ENCODE measurements around the gene GPR61. TPM values are rescaled to one million over a fixed set of nuclear protein-coding genes. Genes with fewer than 3 reads are reported as not detected.

Gene GPR61
- total and polyA plus RNA-seq, 12 donors, result 0.11 to 4.9 (median 0.63) TPM; not detected in 2

DNA sequence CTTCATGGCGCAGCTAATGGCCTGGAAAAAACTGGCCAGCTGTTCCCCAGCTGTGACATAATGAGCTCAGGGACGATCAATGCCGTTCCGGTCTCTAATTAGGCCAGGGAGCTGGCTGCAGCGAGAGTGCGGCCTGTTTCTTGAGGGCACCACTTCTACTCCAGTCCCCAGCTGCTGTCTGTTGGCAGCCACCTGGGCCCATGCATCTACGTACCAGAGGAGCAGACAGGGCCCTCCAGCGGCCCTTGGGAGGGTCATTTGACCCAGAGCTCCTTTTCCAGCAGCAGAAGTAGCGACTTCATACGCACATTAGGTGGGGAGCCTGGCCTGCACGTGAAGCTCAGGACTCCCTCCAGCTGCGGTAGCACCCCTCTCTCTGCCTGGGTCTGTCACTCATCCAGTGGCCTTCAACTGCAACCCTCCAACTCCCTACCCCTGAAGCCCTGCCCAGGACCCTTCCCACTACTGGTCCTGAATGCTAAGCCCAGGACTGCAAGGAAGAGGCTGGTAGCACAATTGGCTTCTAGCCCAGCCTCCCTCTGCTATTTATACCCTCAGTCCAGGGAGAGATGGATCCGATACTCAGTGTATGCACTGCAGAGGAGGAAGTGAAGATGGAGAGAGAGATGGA lies 9.1 kb upstream of the GPR61 start:
- Histone ChIP-seq H3K4me3 (no peak overlapping the region), H3K27ac (peak overlapping the region in 3 of 5 donors; percentile 23 to 57 (median 30)), H3K4me1 (replicated peaks in 1 of 2) (peaks cover 14 to 27% of the 10 kb centered on the region in 2 donors), H3K9me3 (replicated peaks in 1 of 3) (no peaks in the 10 kb centered on the region), H3K27me3 (no peaks in the 10 kb centered on the region), H3K36me3 (replicated peaks in 1 of 2) (no peaks in the 10 kb centered on the region)
- intact Hi-C loops (cut with DNase I), result loop anchor here (2.0 to 10.0 kb wide), 3 partner anchors 20 to 256 kb away; partner anchors contain the start of gene PSMA5 (in 1 of the 2)
- DNase-seq, result peak in 1 of 7 donors; percentile 26
- WGBS, 4 donors, result 54 to 69% (median 63%) methylated on average over 11 to 13 of the region's 13 CpGs
- TF ChIP-seq, protein P1, sequence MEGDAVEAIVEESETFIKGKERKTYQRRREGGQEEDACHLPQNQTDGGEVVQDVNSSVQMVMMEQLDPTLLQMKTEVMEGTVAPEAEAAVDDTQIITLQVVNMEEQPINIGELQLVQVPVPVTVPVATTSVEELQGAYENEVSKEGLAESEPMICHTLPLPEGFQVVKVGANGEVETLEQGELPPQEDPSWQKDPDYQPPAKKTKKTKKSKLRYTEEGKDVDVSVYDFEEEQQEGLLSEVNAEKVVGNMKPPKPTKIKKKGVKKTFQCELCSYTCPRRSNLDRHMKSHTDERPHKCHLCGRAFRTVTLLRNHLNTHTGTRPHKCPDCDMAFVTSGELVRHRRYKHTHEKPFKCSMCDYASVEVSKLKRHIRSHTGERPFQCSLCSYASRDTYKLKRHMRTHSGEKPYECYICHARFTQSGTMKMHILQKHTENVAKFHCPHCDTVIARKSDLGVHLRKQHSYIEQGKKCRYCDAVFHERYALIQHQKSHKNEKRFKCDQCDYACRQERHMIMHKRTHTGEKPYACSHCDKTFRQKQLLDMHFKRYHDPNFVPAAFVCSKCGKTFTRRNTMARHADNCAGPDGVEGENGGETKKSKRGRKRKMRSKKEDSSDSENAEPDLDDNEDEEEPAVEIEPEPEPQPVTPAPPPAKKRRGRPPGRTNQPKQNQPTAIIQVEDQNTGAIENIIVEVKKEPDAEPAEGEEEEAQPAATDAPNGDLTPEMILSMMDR (IDR thresholded peaks at IDR 0.05), result no peak
- no peak for TF ChIP-seq POLR2A (IDR thresholded peaks at IDR 0.05)

DNA sequence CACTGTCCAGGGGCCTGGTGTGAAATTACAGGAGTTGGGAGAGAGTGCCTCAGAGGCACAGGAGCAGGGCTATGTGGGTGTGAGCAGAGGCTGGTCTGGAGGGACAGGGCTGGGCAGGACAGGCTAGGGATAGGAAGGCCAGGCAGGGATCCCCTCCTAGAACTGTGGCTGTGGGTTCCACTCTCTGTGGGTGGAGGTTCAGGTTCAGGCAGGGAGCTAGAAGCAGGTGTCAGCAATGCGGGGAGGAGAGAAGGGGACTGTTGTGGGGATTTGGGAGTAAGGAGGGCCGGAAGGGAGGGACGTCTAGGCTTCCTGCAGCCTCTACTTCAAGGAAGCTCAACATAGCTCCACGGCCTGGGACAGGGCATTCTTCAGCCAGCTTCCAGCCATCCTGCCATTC lies 8.3 kb upstream of the GPR61 start:
- no peak for TF ChIP-seq POLR2A (IDR thresholded peaks at IDR 0.05)
- TF ChIP-seq, protein P1 (IDR thresholded peaks at IDR 0.05), result no peak
- Histone ChIP-seq H3K4me3 (no peak overlapping the region), H3K9me3 (replicated peaks in 1 of 3) (no peaks in the 10 kb centered on the region), H3K4me1 (replicated peaks in 1 of 2) (peaks cover 14 to 27% of the 10 kb centered on the region in 2 donors), H3K27me3 (no peaks in the 10 kb centered on the region), H3K27ac (peak overlapping the region in 3 of 5 donors; percentile 44 to 81 (median 74)), H3K36me3 (replicated peaks in 1 of 2) (no peaks in the 10 kb centered on the region)
- intact Hi-C loops (cut with DNase I), result loop anchor here (2.0 to 10.0 kb wide), 3 partner anchors 21 to 257 kb away; partner anchors contain the start of gene PSMA5 (in 1 of the 2)
- DNase-seq, result no peak
- WGBS, 4 donors, result 69 to 76% (median 71%) methylated on average over 4 of the region's 4 CpGs

DNA sequence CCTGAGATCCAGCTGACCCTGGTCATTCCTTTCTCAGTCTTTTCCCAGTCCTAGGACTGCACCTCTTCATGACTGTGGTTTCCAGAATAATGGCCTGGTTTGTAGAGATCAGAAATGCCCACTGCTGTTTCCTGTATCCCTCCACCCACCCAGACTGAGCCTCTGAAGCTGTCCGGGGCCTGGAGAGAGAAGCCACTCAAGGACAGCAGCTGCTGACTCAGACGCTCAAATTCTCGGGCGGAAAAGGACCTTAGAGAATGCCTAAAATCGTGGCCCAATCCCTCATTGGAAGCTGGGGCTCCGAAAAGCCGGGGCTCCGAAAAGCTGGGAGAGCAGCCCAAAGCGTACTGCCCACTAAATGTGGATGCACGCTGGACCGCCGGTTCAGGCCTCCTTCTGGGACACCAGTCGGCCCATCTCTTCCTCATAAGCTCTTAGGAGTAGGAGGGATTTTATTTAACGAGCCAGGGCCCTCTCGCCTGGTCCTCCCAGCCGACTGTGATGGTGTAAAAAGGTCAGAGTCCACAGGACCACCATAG lies 7.8 kb upstream of the GPR61 start:
- peak overlapping the region in 4 of 5 donors; percentile 44 to 81 (median 72) for H3K27ac ChIP-seq
- peak in 1 of 2 donors; percentile 31 for TF ChIP-seq POLR2A (IDR thresholded peaks at IDR 0.05)
- TF ChIP-seq, protein P1 (IDR thresholded peaks at IDR 0.05), result no peak
- H3K4me3 ChIP-seq, result peak overlapping the region in 1 of 4 donors; percentile 39
- no peaks in the 10 kb centered on the region for H3K27me3 ChIP-seq
- DNase-seq, result peak; percentile 60 to 79 (median 77)
- peaks cover 14 to 27% of the 10 kb centered on the region in 2 donors for H3K4me1 ChIP-seq (replicated peaks in 1 of 2)
- no peaks in the 10 kb centered on the region for H3K9me3 ChIP-seq (replicated peaks in 1 of 3)
- intact Hi-C loops (cut with DNase I), result loop anchor here (1.0 to 10.0 kb wide), 4 partner anchors 21 to 257 kb away; partner anchors contain the start of gene PSMA5 (in 1 of the 2)
- 25 to 30% (median 28%) methylated on average over 7 to 16 of the region's 16 CpGs; no CpG with 5 or more reads in 1 of the 4 donors for WGBS, 4 donors
- H3K36me3 ChIP-seq (replicated peaks in 1 of 2), result no peaks in the 10 kb centered on the region

DNA sequence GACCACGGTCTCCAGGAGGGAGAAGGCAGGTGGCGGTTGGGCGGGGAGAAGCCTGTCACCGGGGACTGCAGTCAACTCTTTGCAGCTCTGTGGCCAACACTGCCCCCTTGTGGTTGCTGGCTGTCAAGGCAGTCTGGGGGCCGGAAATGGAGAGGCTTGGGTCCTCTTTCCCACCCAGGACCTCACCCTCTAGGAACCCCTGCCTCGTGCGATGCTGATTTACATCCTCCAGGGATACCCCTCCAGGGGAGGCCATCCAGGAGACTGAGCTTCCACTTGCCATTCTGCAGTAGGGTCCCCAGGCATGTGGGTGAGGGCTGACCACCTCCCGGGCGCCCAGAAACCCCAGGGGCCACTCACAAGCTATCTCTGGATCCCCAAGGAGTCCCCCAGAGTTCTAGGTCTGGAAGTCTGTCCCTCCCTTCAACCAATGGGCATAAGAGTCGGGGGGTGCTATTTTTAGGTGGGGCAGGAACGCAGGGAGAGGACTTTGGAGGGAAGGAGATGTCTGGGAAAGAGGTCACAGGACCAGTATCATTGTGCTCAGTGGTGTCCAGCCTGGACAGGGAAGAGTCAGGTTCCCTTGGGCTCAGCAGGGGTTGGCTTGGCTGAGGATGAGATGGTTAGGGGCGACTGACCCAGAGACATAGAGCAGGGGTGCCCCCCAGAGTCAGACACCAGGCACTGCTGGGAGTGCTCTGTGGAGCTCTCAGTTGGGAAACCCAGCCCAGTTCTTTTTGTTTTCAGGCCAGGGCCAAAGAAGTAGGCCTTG lies 7.1 kb upstream of the GPR61 start:
- intact Hi-C loops (cut with DNase I), result loop anchor here (1.0 to 10.0 kb wide), 3 partner anchors 39 to 258 kb away; partner anchors contain the start of gene PSMA5 (in 1 of the 2)
- H3K4me3 ChIP-seq, result peak overlapping the region in 1 of 4 donors; percentile 39
- WGBS, 4 donors, result 12 to 14% (median 13%) methylated on average over 3 to 12 of the region's 12 CpGs
- H3K36me3 ChIP-seq (replicated peaks in 1 of 2), result no peaks in the 10 kb centered on the region
- peak overlapping the region in 4 of 5 donors; percentile 44 to 81 (median 72) for H3K27ac ChIP-seq
- no peaks in the 10 kb centered on the region for H3K27me3 ChIP-seq
- peak; percentile 85 to 95 (median 89) for DNase-seq
- TF ChIP-seq, protein P1 (IDR thresholded peaks at IDR 0.05), result peak; percentile 90 to 99 (median 99)
- no peak for TF ChIP-seq POLR2A (IDR thresholded peaks at IDR 0.05)
- H3K9me3 ChIP-seq (replicated peaks in 1 of 3), result no peaks in the 10 kb centered on the region
- H3K4me1 ChIP-seq (replicated peaks in 1 of 2), result peaks cover 14 to 27% of the 10 kb centered on the region in 2 donors
